ENCODE data around the gene DOK4.

GRCh38 chr16:57430955-57431354, 55.3 kb downstream of the DOK4 start:
- no peak for TF ChIP-seq CTCF (IDR thresholded peaks at IDR 0.05)
- no peak for TF ChIP-seq EP300 (IDR thresholded peaks at IDR 0.05)
- TF ChIP-seq POLR2A (IDR thresholded peaks at IDR 0.05), result no peak
